GM18951 (cell line): ENCODE results near the gene SHISA3.
"Not testable (repeated sequence)": the region's sequence is repeated elsewhere in the genome, so short reads cannot be mapped to it uniquely, and the experiment has no call there.

Source experiments
- POLR2A ChIP-seq: IDR thresholded peaks from 4 replicates; pipeline ENCODE4 v1.6.1; 2011; ENCODE audit warnings: mild to moderate bottlenecking; ENCODE audit not compliant: insufficient read length, insufficient read depth; ENCODE audit errors: extremely low read depth
- in situ Hi-C: fragments of 300-500 bp; cut with MboI; formaldehyde crosslinking; loops from one replicate; pipeline ENCODE4 v1.12.0; 2022; ENCODE audit warnings: low sequenced_read_pairs, mixed read lengths, inconsistent platforms; ENCODE audit not compliant: unreplicated experiment

Gene SHISA3

DNA sequence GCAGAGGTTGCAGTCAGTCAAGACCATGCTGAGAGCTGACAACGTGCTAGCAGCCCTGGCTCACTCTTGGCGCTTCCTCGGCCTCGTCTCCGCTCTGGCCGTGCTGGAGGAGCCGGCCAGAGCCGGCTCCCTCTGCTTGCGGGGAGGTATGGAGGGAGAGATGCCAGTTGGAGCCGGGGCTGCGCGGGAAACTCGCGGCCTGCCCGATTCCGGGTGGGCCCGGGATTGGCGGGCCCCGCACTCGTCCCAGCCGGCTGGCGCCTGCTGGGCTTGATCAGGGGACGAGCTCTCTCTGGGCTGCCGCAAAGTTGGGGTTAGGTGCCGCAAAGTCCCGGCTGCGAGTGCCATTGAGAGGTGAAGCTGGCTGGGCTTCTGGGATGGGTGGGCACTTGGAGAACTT lies 27.8 kb upstream of the SHISA3 start:
- in situ Hi-C loops: no loop called here

DNA sequence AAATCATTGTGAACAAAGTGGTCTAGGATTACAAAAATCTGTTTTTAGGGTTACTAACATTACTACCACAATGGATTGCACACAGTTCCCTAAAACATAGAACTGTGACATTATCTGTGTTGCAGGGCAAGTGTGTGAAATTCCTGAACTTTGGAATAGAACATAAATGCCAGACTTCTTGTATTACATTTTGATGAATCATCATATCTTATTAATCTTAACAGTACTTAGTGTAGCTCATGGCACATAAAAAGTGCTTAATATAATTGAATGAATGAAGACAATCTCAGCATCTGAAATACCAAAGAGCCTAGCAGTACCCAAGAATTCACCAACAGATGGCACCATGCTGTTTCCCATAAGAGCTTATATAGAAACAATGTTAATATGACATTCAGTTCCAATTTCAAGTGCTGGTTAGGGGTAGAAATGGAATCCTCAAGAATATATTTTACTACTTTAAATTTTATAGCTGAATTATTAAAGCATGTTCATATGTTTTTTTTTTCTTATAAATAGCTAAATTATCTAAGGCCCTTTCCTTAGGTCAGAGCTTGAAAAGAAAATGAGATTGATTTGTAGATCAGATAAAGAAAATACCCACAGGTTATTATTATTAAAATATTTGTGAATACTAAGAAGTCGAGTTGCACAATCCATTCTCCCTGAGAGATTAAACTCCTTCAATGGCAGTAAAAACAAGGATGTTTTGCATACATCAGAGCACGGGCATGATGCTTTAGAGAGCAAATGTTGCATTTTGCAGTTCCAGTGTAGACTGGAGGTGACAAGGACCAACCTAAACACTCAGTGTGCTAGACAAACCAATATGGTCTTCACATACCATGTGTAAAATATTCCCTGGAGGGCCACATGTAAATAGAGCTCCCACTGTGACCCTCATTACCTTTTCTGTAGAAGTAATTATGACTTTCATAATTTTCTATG lies 25.7 kb upstream of the SHISA3 start:
- in situ Hi-C loops: no loop called here
- TF ChIP-seq POLR2A: no peak

More for the DNA sequence above, 27.8 kb upstream of the SHISA3 start:
- TF ChIP-seq POLR2A: no peak

GRCh38 chr4:42372303-42372702 lies 25.0 kb upstream of the SHISA3 start:
- in situ Hi-C loops: not testable (repeated sequence)

- in situ Hi-C loops: loop anchor here (25.0 kb wide), 1 partner anchor 485 kb away; no protein-coding TSS in a partner anchor
- no peak for TF ChIP-seq POLR2A
Observed at GRCh38 chr4:42377497-42377896, 19.8 kb upstream of the SHISA3 start.

DNA sequence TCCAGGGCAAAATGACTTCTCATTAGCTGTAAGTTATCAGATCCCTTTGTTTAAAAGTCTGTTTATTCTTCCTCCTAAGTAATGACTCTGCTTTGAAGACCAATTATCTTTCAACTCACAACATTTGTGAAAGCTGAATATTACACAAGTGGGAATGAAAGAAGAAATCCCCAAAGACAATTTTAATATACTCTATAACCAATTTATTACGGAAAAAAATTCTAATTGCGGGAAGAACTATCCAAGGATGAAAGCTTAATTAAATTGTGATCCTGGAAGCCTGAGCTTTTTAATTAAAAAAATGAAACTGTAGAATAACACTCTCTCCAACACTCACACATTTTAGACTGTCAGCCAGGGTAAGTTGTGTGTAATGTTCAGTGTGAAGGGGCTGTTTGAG lies 15.6 kb upstream of the SHISA3 start:
- no peak for TF ChIP-seq POLR2A
- in situ Hi-C loops: loop anchor here (25.0 kb wide), 1 partner anchor 481 kb away; no protein-coding TSS in a partner anchor

- in situ Hi-C loops: loop anchor here (25.0 kb wide), 1 partner anchor 477 kb away; no protein-coding TSS in a partner anchor
- no peak for TF ChIP-seq POLR2A
Observed at GRCh38 chr4:42385516-42385915, 11.8 kb upstream of the SHISA3 start.

GRCh38 chr4:42390622-42391354 lies 6.5 kb upstream of the SHISA3 start:
- no peak for TF ChIP-seq POLR2A
- in situ Hi-C loops: loop anchor here (25.0 kb wide), 1 partner anchor 472 kb away; no protein-coding TSS in a partner anchor

DNA sequence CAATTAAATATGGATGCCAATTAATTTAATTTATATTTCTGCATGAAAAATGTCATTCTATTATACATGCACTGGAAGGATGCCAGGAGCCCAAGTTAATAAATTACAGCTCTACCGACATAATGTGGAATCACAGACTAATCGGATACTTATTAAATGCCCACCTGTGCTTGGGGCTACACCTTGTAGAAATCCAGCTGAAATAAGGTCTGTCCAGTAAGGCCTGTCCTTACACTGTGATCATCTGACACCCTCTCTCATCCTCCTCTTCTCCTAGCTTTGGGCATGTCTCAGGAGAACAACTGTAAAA lies 6.0 kb upstream of the SHISA3 start:
- in situ Hi-C loops: loop anchor here (25.0 kb wide), 1 partner anchor 471 kb away; no protein-coding TSS in a partner anchor
- no peak for TF ChIP-seq POLR2A

DNA sequence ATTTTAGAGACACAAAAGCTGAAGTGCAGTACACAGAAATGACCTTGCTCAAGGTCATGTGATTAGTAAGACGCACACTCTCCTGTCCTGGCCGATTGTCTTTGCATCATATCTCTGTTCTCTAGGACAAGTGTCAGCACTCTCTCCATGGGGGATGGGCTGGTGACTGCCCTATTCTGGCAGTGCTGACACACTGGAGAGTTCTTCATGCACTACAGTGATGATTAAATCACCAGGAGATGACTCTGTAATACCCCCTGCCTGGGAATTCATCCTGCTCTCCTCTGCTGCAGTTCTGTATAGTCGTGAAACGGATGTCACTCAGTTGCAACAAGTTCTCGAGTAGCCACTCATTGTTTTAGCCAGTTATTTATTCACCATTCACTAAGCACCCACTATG lies 5.3 kb upstream of the SHISA3 start:
- no peak for TF ChIP-seq POLR2A
- in situ Hi-C loops: loop anchor here (25.0 kb wide), 1 partner anchor 470 kb away; no protein-coding TSS in a partner anchor

- no peak for TF ChIP-seq POLR2A
- in situ Hi-C loops: loop anchor here (25.0 kb wide), 1 partner anchor 470 kb away; no protein-coding TSS in a partner anchor
Observed at GRCh38 chr4:42392436-42392835, 4.9 kb upstream of the SHISA3 start.

DNA sequence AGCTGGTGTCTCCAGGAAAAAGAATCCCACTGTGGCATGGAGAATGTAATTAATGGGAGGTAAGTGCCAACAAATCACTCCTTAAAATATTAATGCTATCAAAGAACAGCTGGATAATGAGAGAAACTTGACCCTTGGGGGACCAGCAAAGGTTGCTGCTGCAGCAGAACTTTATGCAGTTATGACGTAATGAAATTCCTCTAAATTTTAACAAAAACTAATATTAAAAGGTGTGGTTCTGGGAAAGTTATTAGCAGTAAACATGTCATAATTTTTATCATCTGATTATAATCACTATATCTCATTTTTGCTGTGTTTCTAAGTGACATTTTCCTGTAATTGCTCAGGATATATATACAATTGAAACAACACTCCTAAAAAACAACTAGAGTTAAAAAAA lies 1.7 kb upstream of the SHISA3 start:
- in situ Hi-C loops: loop anchor here (25.0 kb wide), 1 partner anchor 467 kb away; no protein-coding TSS in a partner anchor
- TF ChIP-seq POLR2A: no peak

DNA sequence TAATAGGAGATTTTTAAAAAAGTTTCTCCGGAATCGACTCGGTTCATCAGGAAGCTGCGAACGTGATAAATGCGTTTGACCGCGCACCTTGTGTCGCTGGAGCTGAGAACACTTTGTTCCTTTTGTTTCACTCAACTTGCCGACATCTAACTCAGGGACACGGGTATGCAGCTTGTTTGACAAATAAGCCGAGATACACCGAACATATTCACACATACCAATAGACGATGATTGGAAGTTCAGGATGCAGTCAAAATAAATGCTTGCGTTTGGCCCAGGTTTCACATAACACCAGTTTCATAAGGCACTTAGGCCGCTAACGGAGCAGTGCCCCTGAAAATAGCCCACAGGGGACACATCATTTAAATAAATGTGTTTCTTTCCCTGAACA lies 932 bp upstream of the SHISA3 start:
- in situ Hi-C loops: loop anchor here (25.0 kb wide), 1 partner anchor 466 kb away; no protein-coding TSS in a partner anchor
- no peak for TF ChIP-seq POLR2A

DNA sequence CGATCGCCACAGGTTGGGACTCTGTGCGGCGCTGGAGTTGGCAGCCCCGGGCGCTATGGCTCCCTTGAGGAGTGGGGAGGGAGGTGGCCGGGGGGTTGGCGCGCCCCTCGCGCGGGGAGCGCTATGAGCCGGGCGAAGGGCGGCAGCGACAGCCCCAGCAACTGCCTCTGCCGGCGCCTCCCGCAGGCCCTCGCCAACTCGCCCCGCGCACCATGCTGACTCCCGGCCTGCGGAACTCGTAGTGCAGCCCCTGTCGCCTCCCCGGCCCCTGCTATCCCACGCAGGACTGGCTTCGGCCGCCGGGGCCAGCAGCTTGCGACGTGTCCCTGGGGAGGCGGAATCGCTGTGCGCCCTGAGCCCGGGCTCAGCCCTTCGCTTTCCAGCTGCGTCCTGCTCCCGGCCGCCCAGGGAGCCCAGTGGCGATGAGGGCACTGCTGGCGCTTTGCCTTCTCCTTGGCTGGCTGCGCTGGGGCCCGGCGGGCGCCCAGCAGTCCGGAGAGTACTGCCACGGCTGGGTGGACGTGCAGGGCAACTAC lies 415 bp downstream of the SHISA3 start:
- in situ Hi-C loops: loop anchor here (25.0 kb wide), 1 partner anchor 465 kb away; no protein-coding TSS in a partner anchor
- TF ChIP-seq POLR2A: no peak
